ENCODE results near the gene COL25A1.

The COL25A1 gene

DNA sequence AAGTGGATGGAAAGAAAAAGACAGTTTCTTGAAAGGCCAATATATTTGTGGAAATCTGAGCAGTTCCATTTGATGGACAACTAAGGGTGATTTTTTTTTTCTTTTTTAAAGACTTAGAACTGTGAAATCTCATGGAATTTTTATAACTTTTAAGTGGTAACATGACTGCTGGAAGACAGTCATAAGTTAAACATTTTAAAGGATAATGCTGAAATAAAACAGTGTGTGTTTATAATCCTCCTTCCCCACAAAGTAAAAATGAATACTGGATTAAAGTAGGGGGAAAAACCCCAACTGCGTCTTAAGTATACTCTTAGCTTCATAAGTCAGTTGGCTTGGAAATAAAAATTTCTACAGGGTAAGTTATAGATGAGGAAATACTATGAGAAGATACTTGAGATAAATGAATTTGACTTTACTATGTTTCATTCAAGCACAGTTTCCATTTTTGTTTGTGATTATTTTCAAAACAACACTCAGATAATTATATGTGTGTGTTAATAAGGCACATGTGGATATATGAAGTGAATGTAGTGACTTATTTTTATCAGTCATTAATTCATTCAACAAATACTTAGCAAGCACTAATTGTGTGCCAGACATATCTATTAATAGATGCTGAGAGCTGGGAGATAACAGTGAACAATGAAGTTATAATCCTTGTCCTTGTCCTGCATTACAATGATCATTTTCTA is 410.4 kb downstream of the COL25A1 start:
- Mint-ChIP-seq H3K4me1 (peaks cover 43% of the 10 kb centered on the region), H3K9me3 (no peaks in the 10 kb centered on the region), H3K36me3 (ENCODE audit: low read depth) (peaks cover 11% of the 10 kb centered on the region), H3K27ac (peak overlapping the region in 1 of 3 experiments; percentile 65), H3K4me3 (no peak overlapping the region), H3K27me3 (ENCODE audit: low read depth) (no peaks in the 10 kb centered on the region)
- TF ChIP-seq, protein P1, sequence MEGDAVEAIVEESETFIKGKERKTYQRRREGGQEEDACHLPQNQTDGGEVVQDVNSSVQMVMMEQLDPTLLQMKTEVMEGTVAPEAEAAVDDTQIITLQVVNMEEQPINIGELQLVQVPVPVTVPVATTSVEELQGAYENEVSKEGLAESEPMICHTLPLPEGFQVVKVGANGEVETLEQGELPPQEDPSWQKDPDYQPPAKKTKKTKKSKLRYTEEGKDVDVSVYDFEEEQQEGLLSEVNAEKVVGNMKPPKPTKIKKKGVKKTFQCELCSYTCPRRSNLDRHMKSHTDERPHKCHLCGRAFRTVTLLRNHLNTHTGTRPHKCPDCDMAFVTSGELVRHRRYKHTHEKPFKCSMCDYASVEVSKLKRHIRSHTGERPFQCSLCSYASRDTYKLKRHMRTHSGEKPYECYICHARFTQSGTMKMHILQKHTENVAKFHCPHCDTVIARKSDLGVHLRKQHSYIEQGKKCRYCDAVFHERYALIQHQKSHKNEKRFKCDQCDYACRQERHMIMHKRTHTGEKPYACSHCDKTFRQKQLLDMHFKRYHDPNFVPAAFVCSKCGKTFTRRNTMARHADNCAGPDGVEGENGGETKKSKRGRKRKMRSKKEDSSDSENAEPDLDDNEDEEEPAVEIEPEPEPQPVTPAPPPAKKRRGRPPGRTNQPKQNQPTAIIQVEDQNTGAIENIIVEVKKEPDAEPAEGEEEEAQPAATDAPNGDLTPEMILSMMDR (IDR thresholded peaks at IDR 0.05; ENCODE audit: unreplicated experiment in 3 of 3): no peak

DNA sequence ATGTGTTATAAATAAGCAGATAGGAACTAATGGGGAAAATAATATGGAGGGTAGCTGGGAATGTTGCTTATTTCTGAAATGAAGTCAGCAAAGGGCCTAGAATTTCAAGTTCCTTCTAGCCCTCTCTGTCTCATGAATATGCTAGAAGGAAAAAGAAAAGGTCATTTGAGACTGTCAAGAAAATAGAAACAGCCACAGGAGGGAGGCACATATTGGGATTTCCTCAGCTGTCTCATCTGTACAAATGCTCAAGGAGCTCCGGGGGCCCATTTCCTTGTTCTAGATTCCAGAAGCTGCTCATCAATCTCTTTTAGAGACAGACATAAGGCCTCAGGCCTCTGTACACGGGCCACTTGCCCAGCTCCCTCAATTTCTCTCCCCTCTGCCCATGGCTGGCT is 412.0 kb downstream of the COL25A1 start:
- H3K4me3 Mint-ChIP-seq: no peak overlapping the region
- H3K27ac Mint-ChIP-seq: peak overlapping the region; percentile 28 to 82 (median 71)
- H3K9me3 Mint-ChIP-seq: no peaks in the 10 kb centered on the region
- H3K36me3 Mint-ChIP-seq (ENCODE audit: low read depth): peaks cover 8% of the 10 kb centered on the region
- H3K27me3 Mint-ChIP-seq (ENCODE audit: low read depth): no peaks in the 10 kb centered on the region
- TF ChIP-seq, protein P1 (IDR thresholded peaks at IDR 0.05; ENCODE audit: unreplicated experiment in 3 of 3): no peak
- H3K4me1 Mint-ChIP-seq: peaks cover 44% of the 10 kb centered on the region

DNA sequence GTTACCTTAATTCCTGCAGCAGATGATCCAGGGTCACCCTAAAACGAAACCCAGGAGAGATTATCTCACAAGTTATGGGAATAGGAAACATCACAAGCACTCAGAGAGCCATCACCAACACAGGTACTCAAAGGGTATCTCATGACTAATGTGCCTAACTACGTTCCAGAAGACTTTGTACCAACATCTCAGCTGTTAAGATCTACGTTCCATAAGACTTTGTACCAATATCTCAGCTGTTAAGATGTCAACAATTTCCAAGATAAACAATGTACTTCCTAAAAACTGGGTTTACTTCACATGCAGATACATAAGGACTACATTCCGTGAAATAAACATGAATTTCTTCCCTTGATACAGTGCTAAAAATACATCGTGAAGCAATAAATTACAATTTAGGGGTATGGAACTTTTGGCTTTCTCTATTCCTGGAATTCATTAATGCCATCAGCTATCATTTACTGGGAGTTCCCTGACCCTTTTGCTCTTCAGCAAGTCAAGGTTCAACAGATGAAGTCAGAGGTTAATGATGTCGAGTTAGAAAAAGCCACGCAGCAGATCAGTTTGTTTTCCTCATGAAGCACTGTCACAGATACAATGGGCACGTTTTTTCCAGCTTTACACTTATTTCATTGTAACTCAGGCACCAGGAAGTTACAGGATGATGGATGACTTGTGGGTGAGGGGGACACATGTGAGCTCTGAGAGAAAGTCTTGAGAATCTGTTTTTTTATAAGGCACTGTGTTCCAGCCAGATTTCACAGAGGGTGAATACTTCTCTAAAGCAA is 412.6 kb downstream of the COL25A1 start:
- TF ChIP-seq, protein P1 (IDR thresholded peaks at IDR 0.05; ENCODE audit: unreplicated experiment in 3 of 3): no peak
- peaks cover 8% of the 10 kb centered on the region for H3K36me3 Mint-ChIP-seq (ENCODE audit: low read depth)
- peak overlapping the region; percentile 28 to 82 (median 71) for H3K27ac Mint-ChIP-seq
- H3K9me3 Mint-ChIP-seq: no peaks in the 10 kb centered on the region
- no peak overlapping the region for H3K4me3 Mint-ChIP-seq
- H3K27me3 Mint-ChIP-seq (ENCODE audit: low read depth): no peaks in the 10 kb centered on the region
- H3K4me1 Mint-ChIP-seq: peaks cover 49% of the 10 kb centered on the region

DNA sequence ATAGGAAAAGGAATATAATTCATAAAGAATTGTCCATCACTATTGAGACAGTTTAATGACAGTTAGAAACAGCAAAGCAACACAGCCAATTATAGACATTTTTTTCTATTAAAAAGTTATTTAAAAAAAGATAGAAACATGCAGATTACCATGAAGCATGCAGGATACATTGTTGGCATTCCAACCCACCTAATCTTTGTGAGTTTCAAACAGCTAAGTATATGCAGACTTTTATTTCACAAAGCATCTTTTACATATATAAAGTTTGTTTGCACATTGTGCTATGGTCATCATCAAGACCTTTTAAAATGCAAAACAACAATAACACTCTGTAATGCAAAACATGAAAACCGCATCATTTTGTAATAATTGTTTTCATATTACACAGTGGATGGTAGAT is 413.7 kb downstream of the COL25A1 start:
- Mint-ChIP-seq H3K9me3 (no peaks in the 10 kb centered on the region), H3K27ac (peak overlapping the region in 1 of 3 experiments; percentile 18), H3K27me3 (ENCODE audit: low read depth) (no peaks in the 10 kb centered on the region), H3K4me3 (no peak overlapping the region), H3K36me3 (ENCODE audit: low read depth) (peaks cover 8% of the 10 kb centered on the region), H3K4me1 (peaks cover 58% of the 10 kb centered on the region)
- TF ChIP-seq, protein P1 (IDR thresholded peaks at IDR 0.05; ENCODE audit: unreplicated experiment in 3 of 3): no peak

DNA sequence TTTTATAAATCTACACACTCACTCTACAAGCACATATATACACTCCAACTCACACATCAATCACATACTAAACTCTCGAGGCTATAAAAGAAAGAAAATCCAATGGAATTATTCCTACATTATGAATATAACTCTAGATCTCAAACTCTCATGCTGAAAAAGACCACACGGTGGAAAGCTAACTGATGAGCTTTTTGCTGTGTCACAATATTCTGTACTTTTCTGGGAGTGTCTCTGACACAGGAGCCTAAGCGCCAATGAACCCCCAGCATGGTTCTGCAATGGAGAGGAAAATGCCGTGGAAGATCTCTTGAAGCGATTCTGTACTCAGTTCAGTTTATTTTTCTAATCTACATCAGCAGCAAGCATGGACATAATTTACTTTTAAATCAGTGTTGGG is 415.4 kb downstream of the COL25A1 start:
- peak overlapping the region; percentile 9 to 69 (median 25) for H3K27ac Mint-ChIP-seq
- no peaks in the 10 kb centered on the region for H3K27me3 Mint-ChIP-seq (ENCODE audit: low read depth)
- TF ChIP-seq, protein P1 (IDR thresholded peaks at IDR 0.05; ENCODE audit: unreplicated experiment in 3 of 3): no peak
- no peak overlapping the region for H3K4me3 Mint-ChIP-seq
- H3K36me3 Mint-ChIP-seq (ENCODE audit: low read depth): no peaks in the 10 kb centered on the region
- H3K4me1 Mint-ChIP-seq: peaks cover 59% of the 10 kb centered on the region
- H3K9me3 Mint-ChIP-seq: no peaks in the 10 kb centered on the region
